C1 segment of cervical spinal cord (tissue), 14 donors: Measurements from ENCODE around the gene PID1.
A peak's percentile ranks its signal among the peaks of the same experiment; 100 is the strongest.

ENCODE experiments used
- DNase-seq, 14 donors: peaks; one replicate each; lab custom pipeline; 2025; lab: John Stamatoyannopoulos, UW

The PID1 gene

GRCh38 chr2:229270551-229271410 lies at the start of gene PID1:
TSS of gene PID1 (minus strand) at chr2:229271287. CDS start at chr2:229271043, 244 bp downstream.
- DNase-seq = peak in 3 of 14 donors; percentile 8 to 52 (median 17)

GRCh38 chr2:229319558-229319957 lies 48.5 kb upstream of the PID1 start:
- no peak for DNase-seq

GRCh38 chr2:229314117-229314516 lies 43.0 kb upstream of the PID1 start:
- no peak for DNase-seq

- DNase-seq = peak in 1 of 14 donors; percentile 26
Observed at GRCh38 chr2:229313591-229313990, 42.5 kb upstream of the PID1 start.

- no peak for DNase-seq
Observed at GRCh38 chr2:229301237-229301636, 30.1 kb upstream of the PID1 start.

- no peak for DNase-seq
Observed at GRCh38 chr2:229300790-229301189, 29.7 kb upstream of the PID1 start.

GRCh38 chr2:229300371-229300770 lies 29.3 kb upstream of the PID1 start:
- no peak for DNase-seq

GRCh38 chr2:229297247-229297646 lies 26.2 kb upstream of the PID1 start:
- DNase-seq = no peak

- DNase-seq = no peak
Observed at GRCh38 chr2:229296536-229296935, 25.4 kb upstream of the PID1 start.

- DNase-seq = no peak
Observed at GRCh38 chr2:229296016-229296415, 24.9 kb upstream of the PID1 start.

GRCh38 chr2:229287823-229288222 lies 16.7 kb upstream of the PID1 start:
- no peak for DNase-seq

- DNase-seq = no peak
Observed at GRCh38 chr2:229282758-229283546, 11.9 kb upstream of the PID1 start.

- DNase-seq = no peak
Observed at GRCh38 chr2:229279516-229279915, 8.4 kb upstream of the PID1 start.

GRCh38 chr2:229275506-229275905 lies 4.4 kb upstream of the PID1 start:
- no peak for DNase-seq

- DNase-seq = peak in 12 of 14 donors; percentile 11 to 71 (median 28)
Observed at GRCh38 chr2:229273723-229274338, 2.7 kb upstream of the PID1 start.

GRCh38 chr2:229273006-229273722 lies 2.1 kb upstream of the PID1 start:
- no peak for DNase-seq

- DNase-seq = no peak
Observed at GRCh38 chr2:229269941-229270340, 1.1 kb downstream of the PID1 start.

GRCh38 chr2:229269146-229269545 lies 1.9 kb downstream of the PID1 start:
- DNase-seq = no peak

GRCh38 chr2:229268626-229269025 lies 2.5 kb downstream of the PID1 start:
- DNase-seq = no peak

- no peak for DNase-seq
Observed at GRCh38 chr2:229267080-229267479, 4.0 kb downstream of the PID1 start.

GRCh38 chr2:229265727-229266126 lies 5.4 kb downstream of the PID1 start:
- no peak for DNase-seq

- DNase-seq = no peak
Observed at GRCh38 chr2:229261599-229261998, 9.5 kb downstream of the PID1 start.
